Esophagus squamous epithelium (tissue), 5 donors: ENCODE measurements around the gene LIF. TPM values are rescaled to one million over a fixed set of nuclear protein-coding genes. Genes with fewer than 3 reads are reported as not detected.

Experiments used
- DNase-seq: peaks from one replicate; lab custom pipeline; 2025; lab: John Stamatoyannopoulos, UW
- H3K27ac ChIP-seq, 4 donors: fragments of 200-600 bp; sonication (generic); one replicate each; pipeline ENCODE4 v1.5.1; 2016 to 2019; ENCODE audit warnings: mild to moderate bottlenecking in 1 of 4
- H3K27me3 ChIP-seq, 4 donors: fragments of 200-600 bp; sonication (generic); 1 replicate in 3 of 4; 2 replicates in 1 of 4; pipeline versions ENCODE4 v1.5.1 to v1.6.0; 2017 to 2021; ENCODE audit warnings: antibody characterized with exemption in 1 of 4
- H3K36me3 ChIP-seq, 3 donors: fragments of 200-600 bp; sonication (generic); one replicate each; pipeline ENCODE4 v1.5.1; 2016 to 2019
- H3K4me1 ChIP-seq, 3 donors: fragments of 200-600 bp; sonication (generic); one replicate each; pipeline ENCODE4 v1.5.1; 2017 to 2019
- H3K4me3 ChIP-seq, 4 donors: fragments of 200-600 bp; sonication (generic); 1 replicate in 3 of 4; 2 replicates in 1 of 4; pipeline ENCODE4 v1.5.1; 2016 to 2019; ENCODE audit warnings: mild to moderate bottlenecking in 2 of 4, moderate library complexity in 1 of 4
- H3K9me3 ChIP-seq, 3 donors: fragments of 200-600 bp; sonication (generic); one replicate each; pipeline ENCODE4 v1.5.1; 2016 to 2019
- POLR2A ChIP-seq, 4 donors: fragments of 450-650 bp; IDR thresholded peaks; one replicate each; pipeline ENCODE4 v1.6.1; 2017; ENCODE audit warnings: antibody characterized with exemption in 4 of 4, mild to moderate bottlenecking in 4 of 4, moderate library complexity in 3 of 4
- WGBS, 2 donors: methylation state at CpG; one replicate each; pipeline ENCODE4 v1.1.5; 2018; 5-methylcytosine and 5-hydroxymethylcytosine counted together
- intact Hi-C: fragments of 100-400 bp; cut with DNase I; formaldehyde crosslinking; loops from one replicate; pipeline ENCODE4 v1.15.0; 2022
- total RNA-seq, 4 donors: library from RNA; depleted of rRNA; stranded (reverse); fragments of >200 nt; gene quantifications; one replicate each; pipeline ENCODE4 v1.1.0, GENCODE V29; 2016
- TF ChIP-seq, protein P1 (sequence below), 6 experiments: fragments of 450-650 bp in 4 of 6; fragments of 200-600 bp in 2 of 6; sonication (generic) in 2 of 6; IDR thresholded peaks; one replicate each; pipeline ENCODE4 v1.5.1; 2016 to 2019; ENCODE audit warnings: antibody characterized with exemption in 6 of 6, mild to moderate bottlenecking in 4 of 6, moderate library complexity in 4 of 6
- donor health status: DM: yes; HTN: yes; CAD: no.

Gene LIF
- total RNA-seq, 4 donors from 2014 or later, result 0.08 to 0.76 (median 0.10) TPM

DNA sequence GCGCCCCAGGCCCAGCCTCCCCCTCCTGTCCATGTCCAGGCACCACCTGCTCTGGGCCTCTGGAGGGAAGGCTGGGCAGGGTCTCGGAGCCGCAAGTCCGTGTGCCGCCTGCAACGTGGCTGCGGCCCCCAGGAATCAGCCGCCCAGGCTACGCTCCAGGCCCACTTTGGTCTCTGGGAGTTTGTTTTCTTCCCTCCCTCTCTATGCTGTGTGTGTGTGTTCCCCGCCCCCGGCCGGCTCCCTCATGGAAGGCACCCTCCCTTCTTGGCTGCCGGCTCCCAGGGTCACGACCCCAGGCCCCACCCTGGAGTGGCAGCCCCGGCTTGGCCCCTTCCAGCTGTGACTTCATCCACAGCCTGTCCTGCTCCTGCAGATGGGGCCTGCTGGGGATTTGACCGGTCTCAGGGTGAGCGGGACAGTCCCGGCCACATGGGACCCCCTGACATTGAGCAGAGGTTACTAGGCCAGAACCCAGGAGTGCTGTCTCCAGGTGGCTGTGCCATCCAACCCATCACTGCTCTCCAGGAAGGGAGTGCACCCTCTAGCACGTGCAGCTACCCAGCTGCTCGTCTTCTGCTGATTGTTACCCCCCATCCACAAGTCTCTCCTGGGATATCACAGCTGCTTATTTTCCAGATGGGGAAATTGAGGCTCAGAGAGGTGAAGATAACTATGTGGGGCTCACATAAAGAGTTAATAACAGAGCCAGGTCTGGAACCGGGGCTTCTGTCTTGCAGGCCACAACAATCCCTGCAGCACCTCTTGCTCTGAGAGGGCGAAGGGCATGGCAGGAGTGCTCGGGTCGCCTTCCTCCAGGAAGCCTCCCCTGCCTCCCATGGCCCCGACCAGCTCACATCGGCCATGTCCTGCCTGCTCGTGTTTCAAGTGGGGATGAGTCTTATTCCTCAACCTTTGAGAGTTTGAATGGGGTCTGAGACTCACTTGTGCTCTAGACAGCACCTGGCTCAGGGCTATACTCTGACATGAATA is 2.8 kb upstream of the LIF start:
- Histone ChIP-seq H3K4me1 (peaks cover 32 to 93% (median 40%) of the 10 kb centered on the region in 3 donors), H3K36me3 (no peaks in the 10 kb centered on the region), H3K27me3 (peaks cover 0 to 55% (median 0%) of the 10 kb centered on the region in 4 donors), H3K27ac (peak overlapping the region in 2 of 4 donors; percentile 11 to 33), H3K9me3 (no peaks in the 10 kb centered on the region), H3K4me3 (no peak overlapping the region)
- TF ChIP-seq POLR2A (IDR thresholded peaks at IDR 0.05), result no peak
- TF ChIP-seq, protein P1, sequence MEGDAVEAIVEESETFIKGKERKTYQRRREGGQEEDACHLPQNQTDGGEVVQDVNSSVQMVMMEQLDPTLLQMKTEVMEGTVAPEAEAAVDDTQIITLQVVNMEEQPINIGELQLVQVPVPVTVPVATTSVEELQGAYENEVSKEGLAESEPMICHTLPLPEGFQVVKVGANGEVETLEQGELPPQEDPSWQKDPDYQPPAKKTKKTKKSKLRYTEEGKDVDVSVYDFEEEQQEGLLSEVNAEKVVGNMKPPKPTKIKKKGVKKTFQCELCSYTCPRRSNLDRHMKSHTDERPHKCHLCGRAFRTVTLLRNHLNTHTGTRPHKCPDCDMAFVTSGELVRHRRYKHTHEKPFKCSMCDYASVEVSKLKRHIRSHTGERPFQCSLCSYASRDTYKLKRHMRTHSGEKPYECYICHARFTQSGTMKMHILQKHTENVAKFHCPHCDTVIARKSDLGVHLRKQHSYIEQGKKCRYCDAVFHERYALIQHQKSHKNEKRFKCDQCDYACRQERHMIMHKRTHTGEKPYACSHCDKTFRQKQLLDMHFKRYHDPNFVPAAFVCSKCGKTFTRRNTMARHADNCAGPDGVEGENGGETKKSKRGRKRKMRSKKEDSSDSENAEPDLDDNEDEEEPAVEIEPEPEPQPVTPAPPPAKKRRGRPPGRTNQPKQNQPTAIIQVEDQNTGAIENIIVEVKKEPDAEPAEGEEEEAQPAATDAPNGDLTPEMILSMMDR (IDR thresholded peaks at IDR 0.05), result no peak
- DNase-seq, result no peak
- intact Hi-C loops, result loop anchor here (5.0 kb wide), 1 partner anchor 137 kb away; no protein-coding TSS in a partner anchor
- 61 to 84% methylated on average over 12 to 18 of the region's 27 CpGs for WGBS, 2 donors

DNA sequence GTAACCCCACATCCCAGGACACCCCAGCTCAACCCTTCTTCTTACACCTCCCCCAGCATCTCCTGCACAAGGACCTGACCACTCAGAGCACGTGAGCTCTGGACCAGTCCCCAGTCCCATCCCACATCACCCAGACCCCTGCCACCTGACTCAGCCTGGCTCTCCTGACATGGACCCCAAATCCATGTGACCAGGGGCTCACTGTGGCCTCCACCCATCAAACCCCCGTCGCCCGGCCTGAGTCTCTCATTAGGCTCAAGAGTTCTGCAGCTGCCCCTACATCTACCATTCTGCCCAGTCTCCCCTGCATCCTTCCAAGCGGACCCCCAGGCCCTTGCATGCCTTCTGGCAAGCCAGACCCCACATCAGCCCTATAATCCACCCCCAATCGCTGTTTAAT is 1.9 kb upstream of the LIF start:
- WGBS, 2 donors, result 64 to 76% methylated on average over 3 to 6 of the region's 6 CpGs
- Histone ChIP-seq H3K27me3 (peaks cover 0 to 55% (median 0%) of the 10 kb centered on the region in 4 donors), H3K27ac (peak overlapping the region in 2 of 4 donors; percentile 11 to 33), H3K4me1 (peaks cover 28 to 84% (median 37%) of the 10 kb centered on the region in 3 donors), H3K36me3 (no peaks in the 10 kb centered on the region), H3K9me3 (no peaks in the 10 kb centered on the region), H3K4me3 (no peak overlapping the region)
- no peak for TF ChIP-seq POLR2A (IDR thresholded peaks at IDR 0.05)
- TF ChIP-seq, protein P1 (IDR thresholded peaks at IDR 0.05), result no peak
- intact Hi-C loops, result no loop called here
- DNase-seq, result no peak

DNA sequence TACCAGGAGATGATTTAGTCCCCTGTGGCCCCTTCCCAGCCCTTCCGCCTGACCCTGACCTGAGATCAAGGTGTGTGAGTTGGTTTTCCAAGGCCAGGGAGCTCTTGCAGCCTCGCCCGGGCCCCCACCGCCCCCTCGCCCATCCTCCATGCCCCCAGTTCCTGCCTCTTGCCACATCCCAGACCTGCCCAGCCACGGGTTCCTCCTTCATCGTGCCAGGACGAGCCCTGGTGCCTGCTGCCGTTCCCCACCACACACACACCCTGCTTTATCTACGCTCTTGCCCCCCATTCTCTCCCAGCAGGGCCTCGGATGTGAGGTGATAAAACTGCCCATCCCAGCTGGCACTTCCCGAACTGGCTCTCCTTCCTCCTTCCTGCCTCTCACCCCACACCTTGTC is 1.4 kb upstream of the LIF start:
- H3K36me3 ChIP-seq, result no peaks in the 10 kb centered on the region
- intact Hi-C loops, result no loop called here
- H3K9me3 ChIP-seq, result no peaks in the 10 kb centered on the region
- peaks cover 0 to 55% (median 0%) of the 10 kb centered on the region in 4 donors for H3K27me3 ChIP-seq
- peak overlapping the region in 2 of 4 donors; percentile 33 to 66 for H3K27ac ChIP-seq
- peaks cover 23 to 79% (median 32%) of the 10 kb centered on the region in 3 donors for H3K4me1 ChIP-seq
- 37 to 70% methylated on average over 9 to 11 of the region's 12 CpGs for WGBS, 2 donors
- no peak overlapping the region for H3K4me3 ChIP-seq
- TF ChIP-seq, protein P1 (IDR thresholded peaks at IDR 0.05), result no peak
- no peak for TF ChIP-seq POLR2A (IDR thresholded peaks at IDR 0.05)
- DNase-seq, result no peak

DNA sequence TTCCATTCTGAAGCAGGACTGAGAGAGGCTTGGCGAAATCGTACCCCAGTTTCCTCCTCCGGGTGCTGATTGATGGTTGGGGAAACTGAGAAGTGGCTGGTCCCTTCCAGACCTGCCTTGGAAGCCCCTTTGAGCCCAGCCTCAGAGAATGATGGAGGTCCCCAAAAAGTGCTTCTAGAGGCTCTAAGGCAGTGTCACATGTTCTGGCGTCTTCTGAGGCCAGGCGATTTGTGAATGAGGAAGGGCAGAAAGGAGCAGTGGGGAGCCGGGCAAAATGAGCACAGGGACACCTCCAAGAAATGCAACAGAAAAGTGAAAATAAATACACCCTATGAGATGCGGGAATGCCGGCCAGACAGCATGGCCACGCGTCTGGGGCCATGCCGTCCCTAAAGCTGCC is 1.0 kb upstream of the LIF start:
- H3K9me3 ChIP-seq, result no peaks in the 10 kb centered on the region
- 79 to 84% methylated on average over 4 to 11 of the region's 11 CpGs for WGBS, 2 donors
- intact Hi-C loops, result no loop called here
- H3K36me3 ChIP-seq, result no peaks in the 10 kb centered on the region
- peaks cover 19 to 75% (median 28%) of the 10 kb centered on the region in 3 donors for H3K4me1 ChIP-seq
- H3K27ac ChIP-seq, result peak overlapping the region in 2 of 4 donors; percentile 66 to 75
- H3K4me3 ChIP-seq, result no peak overlapping the region
- H3K27me3 ChIP-seq, result peaks cover 0 to 55% (median 0%) of the 10 kb centered on the region in 4 donors
- no peak for DNase-seq
- TF ChIP-seq, protein P1 (IDR thresholded peaks at IDR 0.05), result no peak
- no peak for TF ChIP-seq POLR2A (IDR thresholded peaks at IDR 0.05)
